A549 (cell line): ENCODE data around the gene IFNB1. TPM values are rescaled to one million over a fixed set of nuclear protein-coding genes. Genes with fewer than 3 reads are reported as not detected.

Experiments used
- ATAC-seq, 2 experiments: fragments of 200-7000 bp in 1 of 2; fragments of >200 bp in 1 of 2; cut with Nextera tagmentation in 1 of 2; cut with Tn5 transposase in 1 of 2; 3 replicates each; pipeline versions ENCODE4 v1.8.0 to v1.9.1; 2018 to 2020; ENCODE audit warnings: mild to moderate bottlenecking in 1 of 2, moderate library complexity in 1 of 2
- CTCF ChIA-PET: fragments of 300-600 bp; sonication (Branson Sonifier 250); formaldehyde crosslinking; extraction: SDS; loops from one replicate; lab custom pipeline; 2021; ENCODE audit warnings: antibody characterized with exemption, inconsistent platforms; lab: Yijun Ruan, JAX
- POLR2A ChIA-PET: fragments of 350-600 bp; formaldehyde crosslinking; extraction: SDS; loops from one replicate; lab custom pipeline; 2021; ENCODE audit warnings: antibody characterized with exemption, inconsistent platforms; lab: Yijun Ruan, JAX
- DNase-seq, 2 experiments: peaks; one replicate each; pipeline versions ENCODE4 v3.0.0 to v3.0.0-alpha.2; 2011 to 2016; ENCODE audit warnings: low read depth in 1 of 2, low spot score in 1 of 2
- FAIRE-seq: peaks from 2 replicates; lab custom pipeline; 2011; peaks lifted over from hg19 to GRCh38; lab: Jason Lieb, UNC
- H3K27ac ChIP-seq, 2 experiments: fragments of >200 bp; sonication (Bioruptor Twin); formaldehyde crosslinking; 3 replicates each; pipeline ENCODE4 v1.5.1; 2016 to 2017
- H3K4me1 ChIP-seq: fragments of >200 bp; sonication (Bioruptor Twin); formaldehyde crosslinking; 3 replicates; pipeline ENCODE4 v1.6.1; 2016
- H3K4me2 ChIP-seq: fragments of >200 bp; sonication (Bioruptor Twin); formaldehyde crosslinking; 3 replicates; pipeline ENCODE4 v1.6.1; 2016
- H3K4me3 ChIP-seq: fragments of >200 bp; sonication (Bioruptor Twin); formaldehyde crosslinking; 3 replicates; pipeline ENCODE4 v1.5.1; 2016
- H3K9me3 ChIP-seq: fragments of >200 bp; sonication (Bioruptor Twin); formaldehyde crosslinking; 3 replicates; pipeline ENCODE4 v1.6.1; 2016
- CHD4 ChIP-seq: fragments of 200-600 bp; sonication (generic); IDR thresholded peaks from 2 replicates; pipeline ENCODE4 v1.6.1; 2016; ENCODE audit warnings: antibody characterized with exemption, mild to moderate bottlenecking, borderline replicate concordance
- GATA3 ChIP-seq: IDR thresholded peaks from 2 replicates; pipeline ENCODE4 v1.6.1; 2012; ENCODE audit warnings: borderline replicate concordance
- HEYL ChIP-seq: fragments of 250-450 bp; sonication (Bioruptor Pico); IDR thresholded peaks from 2 replicates; pipeline ENCODE4 v1.8.0; 2021; ENCODE audit warnings: mild to moderate bottlenecking, moderate library complexity
- HOXA7 ChIP-seq: fragments of 250-450 bp; sonication (Bioruptor Pico); IDR thresholded peaks from 2 replicates; pipeline ENCODE4 v1.5.0; 2020; ENCODE audit warnings: mild to moderate bottlenecking, moderate library complexity
- HOXB5 ChIP-seq: fragments of 250-450 bp; sonication (Bioruptor Pico); IDR thresholded peaks from 2 replicates; pipeline ENCODE4 v1.5.0; 2020; ENCODE audit warnings: mild to moderate bottlenecking, moderate library complexity
- KDM5A ChIP-seq: fragments of 200-600 bp; sonication (generic); IDR thresholded peaks from 2 replicates; pipeline ENCODE4 v1.6.1; 2016; ENCODE audit warnings: antibody characterized with exemption, mild to moderate bottlenecking
- MAZ ChIP-seq: fragments of 150-350 bp; IDR thresholded peaks from 2 replicates; pipeline ENCODE4 v1.6.1; 2014; ENCODE audit warnings: antibody characterized with exemption, low read depth, low read length, borderline replicate concordance
- NR3C1 ChIP-seq: fragments of >200 bp; sonication (Bioruptor Twin); formaldehyde crosslinking; IDR thresholded peaks from 3 replicates; pipeline ENCODE4 v1.6.1; 2017
- POLR2A ChIP-seq: IDR thresholded peaks from 2 replicates; pipeline ENCODE4 v1.6.1; 2012; ENCODE audit warnings: mild to moderate bottlenecking, low read length
- POLR2AphosphoS2 ChIP-seq: conservative IDR thresholded peaks from 2 replicates; pipeline ENCODE4 v1.6.1; 2012; ENCODE audit warnings: low read length, improper control_type of control experiment, inconsistent platforms
- RNF2 ChIP-seq: fragments of 200-600 bp; sonication (generic); IDR thresholded peaks from 2 replicates; pipeline ENCODE4 v1.6.1; 2016; ENCODE audit warnings: low read depth, mild to moderate bottlenecking, antibody characterized with exemption, moderate library complexity, borderline replicate concordance
- SMC3 ChIP-seq: fragments of >200 bp; sonication (Bioruptor Twin); formaldehyde crosslinking; IDR thresholded peaks from 3 replicates; pipeline ENCODE4 v1.6.1; 2018; ENCODE audit warnings: inconsistent platforms
- ZC3H11A ChIP-seq: fragments of 450-650 bp; IDR thresholded peaks from 2 replicates; pipeline ENCODE4 v1.6.1; 2014; ENCODE audit warnings: antibody characterized with exemption, mild to moderate bottlenecking
- ZNF302 ChIP-seq: fragments of 250-450 bp; sonication (Bioruptor Pico); IDR thresholded peaks from 2 replicates; pipeline ENCODE4 v1.9.0; 2021; ENCODE audit warnings: inconsistent platforms, mild to moderate bottlenecking, moderate library complexity
- WGBS: methylation state at CpG from one replicate; pipeline ENCODE4 v1.1.6; 2017; ENCODE audit errors: missing lambda C conversion rate; 5-methylcytosine and 5-hydroxymethylcytosine counted together
- polyA plus RNA-seq, 4 experiments: library from polyadenylated mRNA; depleted of rRNA in 3 of 4; stranded (reverse); fragments of >200 nt; fragmentation: RNase III in 1 of 4; extraction: RNeasy Plus Mini Kit Qiagen cat#74134 plus additional on column Dnase treatment in 1 of 4; gene quantifications; 2 replicates in 3 of 4; 3 replicates in 1 of 4; pipeline ENCODE4 v1.2.3, GENCODE V29; 2011 to 2017
- TF ChIP-seq, protein P1 (sequence below): fragments of >200 bp; sonication (Bioruptor Twin); formaldehyde crosslinking; IDR thresholded peaks from 3 replicates; pipeline ENCODE4 v1.6.1; 2016
- TF ChIP-seq, protein P2 (sequence below): fragments of >200 bp; sonication (Bioruptor Twin); formaldehyde crosslinking; IDR thresholded peaks from 3 replicates; pipeline ENCODE4 v1.5.1; 2016
- TF ChIP-seq, protein P3 (sequence below): IDR thresholded peaks from 2 replicates; pipeline ENCODE4 v1.6.1; 2012

IFNB1 gene
- polyA plus RNA-seq, 2 of the 4 experiments (the other 2 are of a cell fraction) = not detected

DNA sequence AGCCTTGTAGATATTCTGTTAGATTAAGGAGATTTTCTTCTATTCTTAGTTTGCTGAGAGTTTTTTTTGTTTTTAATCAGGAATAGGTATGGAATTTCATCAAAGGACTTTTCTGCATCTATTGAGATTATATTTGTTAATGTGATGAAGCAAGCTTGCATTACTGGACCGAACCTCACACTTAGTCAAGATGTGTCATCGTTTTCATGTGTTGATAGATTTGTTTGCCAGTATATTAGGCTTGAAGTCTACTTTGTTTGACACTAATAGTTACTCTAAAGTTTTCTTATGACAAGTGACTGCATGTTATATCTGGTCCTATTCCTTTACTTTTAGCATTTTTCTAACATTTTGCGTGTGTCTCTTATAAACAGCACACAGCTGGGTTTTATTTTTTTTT lies 33.9 kb downstream of the IFNB1 start (continued):
- TF ChIP-seq, protein P1, sequence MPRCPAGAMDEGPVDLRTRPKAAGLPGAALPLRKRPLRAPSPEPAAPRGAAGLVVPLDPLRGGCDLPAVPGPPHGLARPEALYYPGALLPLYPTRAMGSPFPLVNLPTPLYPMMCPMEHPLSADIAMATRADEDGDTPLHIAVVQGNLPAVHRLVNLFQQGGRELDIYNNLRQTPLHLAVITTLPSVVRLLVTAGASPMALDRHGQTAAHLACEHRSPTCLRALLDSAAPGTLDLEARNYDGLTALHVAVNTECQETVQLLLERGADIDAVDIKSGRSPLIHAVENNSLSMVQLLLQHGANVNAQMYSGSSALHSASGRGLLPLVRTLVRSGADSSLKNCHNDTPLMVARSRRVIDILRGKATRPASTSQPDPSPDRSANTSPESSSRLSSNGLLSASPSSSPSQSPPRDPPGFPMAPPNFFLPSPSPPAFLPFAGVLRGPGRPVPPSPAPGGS = no peak
- TF ChIP-seq RNF2 (no peak), HOXB5 (CRISPR knock-in tag) (no peak), POLR2A (no peak), HEYL (CRISPR knock-in tag) (no peak), POLR2AphosphoS2 (no peak), SMC3 (no peak), GATA3 (no peak)

DNA sequence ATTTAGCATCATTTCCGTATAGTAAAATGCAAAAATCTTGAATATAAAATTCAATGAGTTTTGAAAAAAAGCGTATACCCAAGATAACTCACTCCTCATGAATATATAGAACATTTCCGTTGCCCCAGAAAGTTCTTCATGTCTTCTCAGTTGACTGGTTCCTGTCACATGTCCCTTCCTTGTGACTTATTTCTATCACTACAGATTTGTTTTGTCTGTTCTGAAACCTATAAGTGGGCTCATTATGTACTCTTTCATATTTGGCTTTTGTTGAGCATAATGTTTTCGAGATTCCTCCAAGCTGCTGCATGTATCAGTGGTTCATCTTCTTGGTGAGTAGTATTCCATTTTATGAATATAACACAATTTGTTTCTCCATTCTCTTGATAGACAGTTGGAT lies 35.3 kb downstream of the IFNB1 start:
- Histone ChIP-seq H3K9me3 (no peaks in the 10 kb centered on the region), H3K27ac (no peak overlapping the region), H3K4me1 (no peaks in the 10 kb centered on the region), H3K4me3 (no peak overlapping the region), H3K4me2 (no peak overlapping the region)
- ChIA-PET POLR2A (no interaction called here), CTCF (no interaction called here)
- TF ChIP-seq, protein P2, sequence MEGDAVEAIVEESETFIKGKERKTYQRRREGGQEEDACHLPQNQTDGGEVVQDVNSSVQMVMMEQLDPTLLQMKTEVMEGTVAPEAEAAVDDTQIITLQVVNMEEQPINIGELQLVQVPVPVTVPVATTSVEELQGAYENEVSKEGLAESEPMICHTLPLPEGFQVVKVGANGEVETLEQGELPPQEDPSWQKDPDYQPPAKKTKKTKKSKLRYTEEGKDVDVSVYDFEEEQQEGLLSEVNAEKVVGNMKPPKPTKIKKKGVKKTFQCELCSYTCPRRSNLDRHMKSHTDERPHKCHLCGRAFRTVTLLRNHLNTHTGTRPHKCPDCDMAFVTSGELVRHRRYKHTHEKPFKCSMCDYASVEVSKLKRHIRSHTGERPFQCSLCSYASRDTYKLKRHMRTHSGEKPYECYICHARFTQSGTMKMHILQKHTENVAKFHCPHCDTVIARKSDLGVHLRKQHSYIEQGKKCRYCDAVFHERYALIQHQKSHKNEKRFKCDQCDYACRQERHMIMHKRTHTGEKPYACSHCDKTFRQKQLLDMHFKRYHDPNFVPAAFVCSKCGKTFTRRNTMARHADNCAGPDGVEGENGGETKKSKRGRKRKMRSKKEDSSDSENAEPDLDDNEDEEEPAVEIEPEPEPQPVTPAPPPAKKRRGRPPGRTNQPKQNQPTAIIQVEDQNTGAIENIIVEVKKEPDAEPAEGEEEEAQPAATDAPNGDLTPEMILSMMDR = no peak
- no peak for TF ChIP-seq ZNF302 (CRISPR knock-in tag)
- TF ChIP-seq KDM5A = no peak
- TF ChIP-seq MAZ = no peak
- 78% methylated on average over 4 of the region's 4 CpGs for WGBS
- DNase-seq = no peak
- FAIRE-seq = no peak
- ATAC-seq = no peak

DNA sequence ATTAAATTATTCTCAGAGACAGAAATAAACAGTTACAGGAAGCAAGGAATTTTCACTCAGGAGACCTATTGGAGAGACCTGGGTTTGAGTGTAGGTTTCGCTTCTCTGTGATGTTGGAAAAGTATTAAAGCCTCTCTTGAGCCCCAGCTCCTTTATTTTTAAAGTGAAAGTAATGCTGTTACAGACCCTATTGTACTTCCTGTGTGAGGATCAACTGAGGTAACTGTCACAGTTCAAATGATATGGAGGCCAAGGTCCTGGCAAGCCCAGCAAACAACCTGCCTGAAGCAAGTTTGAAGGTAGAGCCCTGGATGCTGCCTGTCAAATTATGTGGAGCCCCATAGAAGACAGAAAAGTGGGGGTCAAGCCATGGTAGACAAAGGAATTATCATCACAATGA lies 38.4 kb downstream of the IFNB1 start:
- CTCF ChIA-PET = no interaction called here
- WGBS = 69% methylated on average over 1 of the region's 1 CpG
- H3K4me2 ChIP-seq = no peak overlapping the region

More for the DNA sequence above, 38.4 kb downstream of the IFNB1 start:
- Histone ChIP-seq H3K9me3 (no peaks in the 10 kb centered on the region), H3K27ac (no peak overlapping the region)
- POLR2A ChIA-PET = no interaction called here
- ATAC-seq (no peak), FAIRE-seq (no peak), DNase-seq (no peak)
- TF ChIP-seq NR3C1 = no peak
- TF ChIP-seq ZC3H11A = no peak
- TF ChIP-seq, protein P2 = no peak
- TF ChIP-seq KDM5A = no peak
- TF ChIP-seq HOXA7 = no peak
- TF ChIP-seq CHD4 = no peak
- TF ChIP-seq, protein P3, sequence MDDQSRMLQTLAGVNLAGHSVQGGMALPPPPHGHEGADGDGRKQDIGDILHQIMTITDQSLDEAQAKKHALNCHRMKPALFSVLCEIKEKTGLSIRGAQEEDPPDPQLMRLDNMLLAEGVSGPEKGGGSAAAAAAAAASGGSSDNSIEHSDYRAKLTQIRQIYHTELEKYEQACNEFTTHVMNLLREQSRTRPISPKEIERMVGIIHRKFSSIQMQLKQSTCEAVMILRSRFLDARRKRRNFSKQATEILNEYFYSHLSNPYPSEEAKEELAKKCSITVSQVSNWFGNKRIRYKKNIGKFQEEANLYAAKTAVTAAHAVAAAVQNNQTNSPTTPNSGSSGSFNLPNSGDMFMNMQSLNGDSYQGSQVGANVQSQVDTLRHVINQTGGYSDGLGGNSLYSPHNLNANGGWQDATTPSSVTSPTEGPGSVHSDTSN = no peak
- no peak for TF ChIP-seq GATA3
- TF ChIP-seq, all 56 proteins: peak for 0
- Histone ChIP-seq H3K4me1 (no peaks in the 10 kb centered on the region), H3K4me3 (no peak overlapping the region)
